ENCODE data around the gene RASGRP1. TPM values are rescaled to one million over a fixed set of nuclear protein-coding genes. Genes with fewer than 3 reads are reported as not detected.

The RASGRP1 gene
- total RNA-seq, 3 donors from 2014 or later (not counting 1 experiment from before 2014, with no cell fraction given) = 65.9 to 122 (median 96.5) TPM

GRCh38 chr15:38563723-38564519, 693 bp downstream of the RASGRP1 start:
- peak overlapping the region; percentile 88 for H3K27ac ChIP-seq (ENCODE audit: low read length)
- 6% methylated on average over 58 of the region's 59 CpGs for WGBS (ENCODE audit: insufficient coverage)
- peaks cover 5% of the 10 kb centered on the region for H3K36me3 ChIP-seq (ENCODE audit: control insufficient read depth, insufficient read depth, low read length)
- no peaks in the 10 kb centered on the region for H3K27me3 ChIP-seq (ENCODE audit: control insufficient read depth, insufficient read depth, low read length)
- no peaks in the 10 kb centered on the region for H3K27me3 Mint-ChIP-seq (ENCODE audit: low read depth in 2 of 2)
- H3K27ac Mint-ChIP-seq = peak overlapping the region; percentile 81 to 94
- ATAC-seq (peak; percentile 79 to 90 (median 81)), DNase-seq (peak; percentile 91 to 93)
- H3K4me3 Mint-ChIP-seq = peak overlapping the region; percentile 94
- intact Hi-C loops (cut with micrococcal nuclease) = loop anchor here (1.0 to 10.0 kb wide), 7 partner anchors 12 to 119 kb away; no protein-coding TSS in a partner anchor
- peak overlapping the region; percentile 49 for H3K4me3 ChIP-seq (ENCODE audit: low read length)
- H3K9me3 ChIP-seq (ENCODE audit: control insufficient read depth, insufficient read depth, low read length) = no peaks in the 10 kb centered on the region
- H3K9me3 Mint-ChIP-seq = no peaks in the 10 kb centered on the region
- TF ChIP-seq CTCF (IDR thresholded peaks at IDR 0.05) = peak; percentile 96
- peaks cover 71 to 72% of the 10 kb centered on the region in 2 donors for H3K4me1 Mint-ChIP-seq
- peaks cover 43% of the 10 kb centered on the region for H3K4me1 ChIP-seq (ENCODE audit: control insufficient read depth, insufficient read depth, low read length)
- peaks cover 19% of the 10 kb centered on the region for H3K36me3 Mint-ChIP-seq

GRCh38 chr15:38562278-38562677, 2.3 kb downstream of the RASGRP1 start:
- no peaks in the 10 kb centered on the region for H3K27me3 ChIP-seq (ENCODE audit: control insufficient read depth, insufficient read depth, low read length)
- no peak for TF ChIP-seq CTCF (IDR thresholded peaks at IDR 0.05)
- H3K4me1 ChIP-seq (ENCODE audit: control insufficient read depth, insufficient read depth, low read length) = peaks cover 54% of the 10 kb centered on the region
- H3K4me1 Mint-ChIP-seq = peaks cover 88 to 89% of the 10 kb centered on the region in 2 donors
- H3K9me3 ChIP-seq (ENCODE audit: control insufficient read depth, insufficient read depth, low read length) = no peaks in the 10 kb centered on the region
- H3K27ac ChIP-seq (ENCODE audit: low read length) = peak overlapping the region; percentile 13
- 47% methylated on average over 3 of the region's 3 CpGs for WGBS (ENCODE audit: insufficient coverage)
- no peak for ATAC-seq
- H3K36me3 ChIP-seq (ENCODE audit: control insufficient read depth, insufficient read depth, low read length) = peaks cover 15% of the 10 kb centered on the region
- peaks cover 19% of the 10 kb centered on the region for H3K36me3 Mint-ChIP-seq
- H3K9me3 Mint-ChIP-seq = no peaks in the 10 kb centered on the region
- H3K27ac Mint-ChIP-seq = peak overlapping the region; percentile 81 to 94
- intact Hi-C loops (cut with micrococcal nuclease) = loop anchor here (2.0 to 10.0 kb wide), 4 partner anchors 15 to 117 kb away; no protein-coding TSS in a partner anchor
- no peaks in the 10 kb centered on the region for H3K27me3 Mint-ChIP-seq (ENCODE audit: low read depth in 2 of 2)
- DNase-seq = peak in 1 of 2 donors; percentile 42
- no peak overlapping the region for H3K4me3 ChIP-seq (ENCODE audit: low read length)
- peak overlapping the region; percentile 94 for H3K4me3 Mint-ChIP-seq

GRCh38 chr15:38560456-38560926, 4.1 kb downstream of the RASGRP1 start:
- H3K36me3 ChIP-seq (ENCODE audit: control insufficient read depth, insufficient read depth, low read length) = peaks cover 32% of the 10 kb centered on the region
- intact Hi-C loops (cut with micrococcal nuclease) = loop anchor here (5.0 to 10.0 kb wide), 3 partner anchors 52 to 116 kb away; no protein-coding TSS in a partner anchor

More at GRCh38 chr15:38560456-38560926, 4.1 kb downstream of the RASGRP1 start:
- H3K27ac ChIP-seq (ENCODE audit: low read length) = no peak overlapping the region
- Mint-ChIP-seq H3K36me3 (peaks cover 19% of the 10 kb centered on the region), H3K4me3 (peak overlapping the region; percentile 78), H3K4me1 (peaks cover 92 to 94% of the 10 kb centered on the region in 2 donors), H3K9me3 (no peaks in the 10 kb centered on the region), H3K27ac (peak overlapping the region; percentile 81 to 94), H3K27me3 (ENCODE audit: low read depth in 2 of 2) (no peaks in the 10 kb centered on the region)
- DNase-seq = peak in 1 of 2 donors; percentile 56
- WGBS (ENCODE audit: insufficient coverage) = 80% methylated on average over 6 of the region's 7 CpGs
- H3K4me3 ChIP-seq (ENCODE audit: low read length) = no peak overlapping the region
- peaks cover 52% of the 10 kb centered on the region for H3K4me1 ChIP-seq (ENCODE audit: control insufficient read depth, insufficient read depth, low read length)
- no peak for TF ChIP-seq CTCF (IDR thresholded peaks at IDR 0.05)
- H3K27me3 ChIP-seq (ENCODE audit: control insufficient read depth, insufficient read depth, low read length) = no peaks in the 10 kb centered on the region
- H3K9me3 ChIP-seq (ENCODE audit: control insufficient read depth, insufficient read depth, low read length) = no peaks in the 10 kb centered on the region
- no peak for ATAC-seq
